Measurements from ENCODE around the gene HBE1. TPM values are rescaled to one million over a fixed set of nuclear protein-coding genes. Genes with fewer than 3 reads are reported as not detected.

Gene HBE1
- total RNA-seq, 1 donor: not detected

GRCh38 chr11:5288906-5289550 lies 19.3 kb upstream of the HBE1 start:
- no peaks in the 10 kb centered on the region for H3K9me3 ChIP-seq (ENCODE audit: low read depth, low read length)
- H3K4me1 ChIP-seq (ENCODE audit: insufficient read depth, low read length): peaks cover 13% of the 10 kb centered on the region
- H3K27me3 ChIP-seq (ENCODE audit: insufficient read depth, low read length): no peaks in the 10 kb centered on the region
- DNase-seq (ENCODE audit: insufficient read length, low spot score, missing footprints): no peak
- H3K79me2 ChIP-seq (ENCODE audit: insufficient read depth, low read length): no peaks in the 10 kb centered on the region
- H3K4me3 ChIP-seq (ENCODE audit: insufficient read depth, low read length): no peak overlapping the region
- H3K4me2 ChIP-seq (ENCODE audit: insufficient read depth, low read length): no peak overlapping the region
- no peaks in the 10 kb centered on the region for H3K36me3 ChIP-seq (ENCODE audit: insufficient read depth, low read length)
- no peak overlapping the region for H2AFZ ChIP-seq (ENCODE audit: low read length)
- no peaks in the 10 kb centered on the region for H4K20me1 ChIP-seq (ENCODE audit: insufficient read depth, low read length)
- no peak for TF ChIP-seq CTCF (IDR thresholded peaks at IDR 0.05; ENCODE audit: extremely low read depth, low read depth, low read length)
- no peak overlapping the region for H3K27ac ChIP-seq (ENCODE audit: low read depth, low read length)

- no peaks in the 10 kb centered on the region for H3K9me3 ChIP-seq (ENCODE audit: low read depth, low read length)
- no peaks in the 10 kb centered on the region for H3K27me3 ChIP-seq (ENCODE audit: insufficient read depth, low read length)
- H3K4me1 ChIP-seq (ENCODE audit: insufficient read depth, low read length): peaks cover 13% of the 10 kb centered on the region
- H3K36me3 ChIP-seq (ENCODE audit: insufficient read depth, low read length): no peaks in the 10 kb centered on the region
- H2AFZ ChIP-seq (ENCODE audit: low read length): no peak overlapping the region
- TF ChIP-seq CTCF (IDR thresholded peaks at IDR 0.05; ENCODE audit: extremely low read depth, low read depth, low read length): no peak
- H4K20me1 ChIP-seq (ENCODE audit: insufficient read depth, low read length): no peaks in the 10 kb centered on the region
- no peaks in the 10 kb centered on the region for H3K79me2 ChIP-seq (ENCODE audit: insufficient read depth, low read length)
- peak; percentile 8 for DNase-seq (ENCODE audit: insufficient read length, low spot score, missing footprints)
- H3K27ac ChIP-seq (ENCODE audit: low read depth, low read length): no peak overlapping the region
- H3K4me2 ChIP-seq (ENCODE audit: insufficient read depth, low read length): no peak overlapping the region
- no peak overlapping the region for H3K4me3 ChIP-seq (ENCODE audit: insufficient read depth, low read length)
Measured at GRCh38 chr11:5288108-5288905, 18.6 kb upstream of the HBE1 start.

GRCh38 chr11:5286901-5287300 lies 17.2 kb upstream of the HBE1 start:
- Histone ChIP-seq H3K9me3 (ENCODE audit: low read depth, low read length) (no peaks in the 10 kb centered on the region), H3K79me2 (ENCODE audit: insufficient read depth, low read length) (no peaks in the 10 kb centered on the region)
- no peak for TF ChIP-seq CTCF (IDR thresholded peaks at IDR 0.05; ENCODE audit: extremely low read depth, low read depth, low read length)

GRCh38 chr11:5286351-5286750 lies 16.6 kb upstream of the HBE1 start:
- Histone ChIP-seq H3K27me3 (ENCODE audit: insufficient read depth, low read length) (no peaks in the 10 kb centered on the region), H3K9me3 (ENCODE audit: low read depth, low read length) (no peaks in the 10 kb centered on the region), H4K20me1 (ENCODE audit: insufficient read depth, low read length) (no peaks in the 10 kb centered on the region), H2AFZ (ENCODE audit: low read length) (no peak overlapping the region), H3K4me2 (ENCODE audit: insufficient read depth, low read length) (no peak overlapping the region), H3K79me2 (ENCODE audit: insufficient read depth, low read length) (no peaks in the 10 kb centered on the region), H3K36me3 (ENCODE audit: insufficient read depth, low read length) (no peaks in the 10 kb centered on the region), H3K27ac (ENCODE audit: low read depth, low read length) (no peak overlapping the region), H3K4me3 (ENCODE audit: insufficient read depth, low read length) (no peak overlapping the region), H3K4me1 (ENCODE audit: insufficient read depth, low read length) (peaks cover 9% of the 10 kb centered on the region)
- no peak for TF ChIP-seq CTCF (IDR thresholded peaks at IDR 0.05; ENCODE audit: extremely low read depth, low read depth, low read length)
- no peak for DNase-seq (ENCODE audit: insufficient read length, low spot score, missing footprints)

More at GRCh38 chr11:5286901-5287300, 17.2 kb upstream of the HBE1 start:
- H3K27ac ChIP-seq (ENCODE audit: low read depth, low read length): no peak overlapping the region
- H3K27me3 ChIP-seq (ENCODE audit: insufficient read depth, low read length): no peaks in the 10 kb centered on the region
- H3K4me3 ChIP-seq (ENCODE audit: insufficient read depth, low read length): no peak overlapping the region
- H3K4me2 ChIP-seq (ENCODE audit: insufficient read depth, low read length): no peak overlapping the region
- H3K36me3 ChIP-seq (ENCODE audit: insufficient read depth, low read length): no peaks in the 10 kb centered on the region
- DNase-seq (ENCODE audit: insufficient read length, low spot score, missing footprints): no peak
- H3K4me1 ChIP-seq (ENCODE audit: insufficient read depth, low read length): peaks cover 9% of the 10 kb centered on the region
- no peaks in the 10 kb centered on the region for H4K20me1 ChIP-seq (ENCODE audit: insufficient read depth, low read length)
- H2AFZ ChIP-seq (ENCODE audit: low read length): no peak overlapping the region
